Measurements from ENCODE around the gene CES1. TPM values are rescaled to one million over a fixed set of nuclear protein-coding genes. Genes with fewer than 3 reads are reported as not detected.

Gene CES1
- total and polyA plus RNA-seq, 2 of the 8 experiments (the other 6 are each of a cell fraction or from before 2014, with no cell fraction given), result 0.91 to 1.2 TPM

GRCh38 chr16:55871411-55872038, 38.6 kb upstream of the CES1 start:
- H2BK20ac ChIP-seq (ENCODE audit: low read length), result no peak overlapping the region
- no peaks in the 10 kb centered on the region for H3K79me2 ChIP-seq (ENCODE audit: control insufficient read depth in 1 of 2, insufficient read depth in 2 of 2, low read length in 2 of 2)
- no peaks in the 10 kb centered on the region for H3K36me3 ChIP-seq (ENCODE audit: control insufficient read depth in 2 of 4, insufficient read depth in 4 of 4, low read length in 3 of 4)
- no peak overlapping the region for H3K27ac ChIP-seq (ENCODE audit: low read depth, low read length)
- H3K4ac ChIP-seq (replicated peaks; ENCODE audit: insufficient read length, low read depth, low read length), result no peak overlapping the region
- no peak overlapping the region for H3K18ac ChIP-seq (ENCODE audit: extremely low read depth, low read length)
- no peak overlapping the region for H2AFZ ChIP-seq (ENCODE audit: low read length)
- no peak for DNase-seq (ENCODE audit: low read depth in 1 of 2, low spot score in 2 of 2)
- H3K14ac ChIP-seq (ENCODE audit: insufficient read length), result no peak overlapping the region
- no peaks in the 10 kb centered on the region for H3K4me1 ChIP-seq (replicated peaks in 1 of 4; ENCODE audit: control insufficient read depth in 3 of 4, insufficient read depth in 4 of 4, low read length in 3 of 4)
- no peak overlapping the region for H4K91ac ChIP-seq (replicated peaks; ENCODE audit: insufficient read length, low read length)
- WGBS, 2 experiments (ENCODE audit: extremely low coverage in 1 of 2, insufficient coverage in 1 of 2, insufficient read length in 1 of 2, insufficient replicate concordance in 2 of 2, low coverage in 1 of 2, low lambda C conversion rate in 2 of 2, missing lambda C conversion rate in 1 of 2), result 98% methylated on average over 10 of the region's 10 CpGs; no CpG with 5 or more reads in 1 of the 2 experiments
- no peak overlapping the region for H3K4me3 ChIP-seq (ENCODE audit: extremely low read depth in 1 of 4, insufficient read depth in 2 of 4, low read depth in 3 of 4, low read length in 4 of 4)
- no peak overlapping the region for H2BK12ac ChIP-seq (ENCODE audit: low read depth, low read length)
- H3K4me2 ChIP-seq (ENCODE audit: insufficient read depth in 1 of 2, low read depth in 2 of 2, low read length in 2 of 2), result no peak overlapping the region
- H3K79me1 ChIP-seq (ENCODE audit: low read depth, low read length), result no peaks in the 10 kb centered on the region
- no peak overlapping the region for H2BK5ac ChIP-seq (ENCODE audit: low read depth, low read length)
- no peak overlapping the region for H2AK5ac ChIP-seq (ENCODE audit: low read depth, low read length)
- no peaks in the 10 kb centered on the region for H3K9me3 ChIP-seq (ENCODE audit: insufficient read depth in 2 of 2, low read depth in 1 of 2, low read length in 1 of 2)
- no peak overlapping the region for H3K23ac ChIP-seq (ENCODE audit: insufficient read length)
- no peak overlapping the region for H4K8ac ChIP-seq (ENCODE audit: extremely low read depth, insufficient read depth, low read length)
- no peak overlapping the region for H2BK120ac ChIP-seq (replicated peaks; ENCODE audit: low read depth, low read length)
- POLR2A ChIA-PET (ENCODE audit: partially characterized antibody), result no interaction called here
- no peak overlapping the region for H3K9ac ChIP-seq (replicated peaks in 1 of 4; ENCODE audit: extremely low read depth in 1 of 4, low read depth in 3 of 4, low read length in 3 of 4)
- H3K56ac ChIP-seq (replicated peaks; ENCODE audit: insufficient read length, low read depth, low read length), result no peak overlapping the region
- H2BK15ac ChIP-seq (ENCODE audit: low read length), result no peak overlapping the region
- H3K23me2 ChIP-seq (ENCODE audit: low read depth, low read length), result no peaks in the 10 kb centered on the region
- H4K20me1 ChIP-seq (replicated peaks in 1 of 2; ENCODE audit: control insufficient read depth in 1 of 2, insufficient read depth in 2 of 2, low read length in 2 of 2), result no peaks in the 10 kb centered on the region
- CTCF ChIA-PET (ENCODE audit: partially characterized antibody), result interaction anchor here (2.5 kb wide), 1 partner anchor 406 kb away, joined by 5 read pairs; no protein-coding TSS in a partner anchor
- no peak for FAIRE-seq
- no peaks in the 10 kb centered on the region for H3K27me3 ChIP-seq (replicated peaks in 1 of 4; ENCODE audit: control insufficient read depth in 3 of 4, extremely low read depth in 1 of 4, insufficient read depth in 3 of 4, low read length in 3 of 4)
- H4K5ac ChIP-seq (ENCODE audit: insufficient read length, low read depth, low read length), result no peak overlapping the region
- no peak for TF ChIP-seq PHF8 (conservative IDR thresholded peaks at IDR 0.05; ENCODE audit: low read depth, low read length)

Data from H1 (cell line).